ENCODE data around the gene NRROS.

DNA sequence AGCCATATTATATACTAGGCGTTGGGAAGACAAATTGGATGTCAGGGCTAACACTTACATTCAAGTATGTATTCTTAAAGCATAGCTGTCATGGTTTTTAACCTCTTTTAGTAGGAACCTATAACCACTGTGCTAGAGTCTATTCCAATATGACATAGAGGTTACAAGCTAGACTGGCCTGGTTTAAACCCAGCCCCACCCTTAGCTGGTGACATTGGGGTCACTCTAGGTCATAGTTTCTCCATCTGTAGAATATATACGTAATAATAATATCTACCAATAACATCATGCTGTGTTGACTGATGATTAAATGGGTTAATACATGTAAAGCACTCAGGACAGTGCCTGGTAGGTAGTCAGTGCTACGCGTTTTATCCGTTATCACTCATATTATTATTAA is 16.7 kb downstream of the NRROS start:
- TF ChIP-seq, protein P1, sequence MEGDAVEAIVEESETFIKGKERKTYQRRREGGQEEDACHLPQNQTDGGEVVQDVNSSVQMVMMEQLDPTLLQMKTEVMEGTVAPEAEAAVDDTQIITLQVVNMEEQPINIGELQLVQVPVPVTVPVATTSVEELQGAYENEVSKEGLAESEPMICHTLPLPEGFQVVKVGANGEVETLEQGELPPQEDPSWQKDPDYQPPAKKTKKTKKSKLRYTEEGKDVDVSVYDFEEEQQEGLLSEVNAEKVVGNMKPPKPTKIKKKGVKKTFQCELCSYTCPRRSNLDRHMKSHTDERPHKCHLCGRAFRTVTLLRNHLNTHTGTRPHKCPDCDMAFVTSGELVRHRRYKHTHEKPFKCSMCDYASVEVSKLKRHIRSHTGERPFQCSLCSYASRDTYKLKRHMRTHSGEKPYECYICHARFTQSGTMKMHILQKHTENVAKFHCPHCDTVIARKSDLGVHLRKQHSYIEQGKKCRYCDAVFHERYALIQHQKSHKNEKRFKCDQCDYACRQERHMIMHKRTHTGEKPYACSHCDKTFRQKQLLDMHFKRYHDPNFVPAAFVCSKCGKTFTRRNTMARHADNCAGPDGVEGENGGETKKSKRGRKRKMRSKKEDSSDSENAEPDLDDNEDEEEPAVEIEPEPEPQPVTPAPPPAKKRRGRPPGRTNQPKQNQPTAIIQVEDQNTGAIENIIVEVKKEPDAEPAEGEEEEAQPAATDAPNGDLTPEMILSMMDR (IDR thresholded peaks at IDR 0.05): no peak
- TF ChIP-seq POLR2A (IDR thresholded peaks at IDR 0.05): no peak

All from lower leg skin (tissue), 3 donors.